GM19240 (cell line): ENCODE measurements around the gene ASXL1.
"Not testable (repeated sequence)": the region's sequence is repeated elsewhere in the genome, so short reads cannot be mapped to it uniquely, and the experiment has no call there.

Experiments
- DNase-seq: peaks from one replicate; pipeline ENCODE4 v3.0.0; 2011; ENCODE audit warnings: low spot score; ENCODE audit not compliant: insufficient read length

ASXL1 gene

GRCh38 chr20:32357869-32358631 lies at the start of gene ASXL1:
Gene ASXL1, plus strand, starts transcription at chr20:32358331. Its CDS starts 445 bp downstream, at chr20:32358776.
- DNase-seq, result peak; percentile 82

DNA sequence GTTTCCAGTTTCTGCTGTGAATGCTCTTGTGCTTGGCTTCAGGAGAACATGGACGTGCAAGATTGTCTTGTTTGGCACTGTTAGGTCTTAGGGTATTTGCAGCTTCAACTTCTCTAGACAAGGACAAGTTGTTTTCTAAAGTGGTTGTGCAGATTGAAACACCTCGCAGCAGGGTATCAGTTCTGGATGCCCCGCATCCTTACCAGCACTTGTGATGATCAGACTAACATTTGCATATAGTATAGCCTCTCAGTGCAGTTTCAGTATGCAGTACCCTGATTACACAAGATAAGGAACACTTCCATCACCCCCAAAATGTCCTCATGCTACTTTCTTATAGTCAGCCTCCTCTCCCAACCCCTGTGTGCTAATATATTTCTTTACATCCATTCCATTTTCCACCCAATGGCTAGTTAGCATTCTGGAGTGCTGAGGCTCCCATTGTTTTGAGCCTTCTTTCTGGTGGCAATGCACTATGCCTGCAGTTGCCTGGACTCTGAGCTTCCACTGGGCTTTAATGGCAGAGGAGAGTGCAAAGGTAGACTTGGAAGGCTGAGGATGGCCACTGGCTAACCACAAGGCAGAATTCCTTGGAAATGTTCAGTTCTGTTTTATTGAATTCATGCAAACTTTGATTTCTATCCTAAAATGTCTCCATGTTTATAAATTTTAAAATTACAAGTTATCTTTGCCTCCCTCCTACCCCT lies 45.3 kb upstream of the ASXL1 start:
- no peak for DNase-seq

DNA sequence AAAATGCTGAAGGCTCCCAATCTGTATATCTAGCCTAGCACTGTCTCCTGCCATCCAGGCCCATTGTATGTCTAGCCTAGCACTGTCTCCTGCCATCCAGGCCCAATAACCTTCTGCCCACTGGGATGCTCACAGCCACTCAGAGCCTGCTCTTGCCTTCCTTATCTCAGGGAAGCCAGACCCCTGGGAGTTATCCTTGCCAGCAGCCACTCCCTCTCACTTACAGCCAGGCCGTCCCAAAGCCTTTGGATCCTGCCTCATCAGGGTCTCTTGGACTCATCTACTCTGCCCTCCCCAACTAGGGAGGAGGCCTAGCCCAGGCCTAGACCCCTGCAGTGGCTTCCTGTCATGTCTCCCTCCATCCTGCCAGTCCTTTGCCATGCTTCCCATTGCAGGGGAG lies 43.4 kb upstream of the ASXL1 start:
- DNase-seq, result no peak

- no peak for DNase-seq
Observed at GRCh38 chr20:32315399-32315798, 42.7 kb upstream of the ASXL1 start.

GRCh38 chr20:32315891-32316290 lies 42.2 kb upstream of the ASXL1 start:
- DNase-seq, result no peak

GRCh38 chr20:32316667-32317066 lies 41.5 kb upstream of the ASXL1 start:
- no peak for DNase-seq

- DNase-seq, result no peak
Observed at GRCh38 chr20:32319100-32319499, 39.0 kb upstream of the ASXL1 start.

DNA sequence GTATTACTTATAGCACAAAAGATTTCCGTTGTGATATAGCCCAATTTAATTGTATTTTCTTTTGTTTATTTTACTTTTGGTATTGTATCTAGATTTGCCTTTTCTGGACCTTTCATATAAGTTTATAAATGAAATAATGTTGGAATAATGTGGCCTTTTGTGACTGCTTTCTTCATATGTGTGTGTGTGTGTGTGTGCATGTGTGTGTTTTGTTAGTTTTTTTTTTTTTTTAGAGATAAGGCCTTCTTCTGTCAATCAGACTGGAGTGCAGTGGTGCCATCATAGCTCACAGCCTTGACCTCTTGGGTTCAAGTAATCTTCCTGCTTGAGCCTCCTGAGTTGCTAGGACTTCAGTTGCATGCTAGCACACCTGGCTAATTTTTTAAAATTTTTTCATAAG lies 37.8 kb upstream of the ASXL1 start:
- no peak for DNase-seq

- no peak for DNase-seq
Observed at GRCh38 chr20:32321390-32321789, 36.7 kb upstream of the ASXL1 start.

DNA sequence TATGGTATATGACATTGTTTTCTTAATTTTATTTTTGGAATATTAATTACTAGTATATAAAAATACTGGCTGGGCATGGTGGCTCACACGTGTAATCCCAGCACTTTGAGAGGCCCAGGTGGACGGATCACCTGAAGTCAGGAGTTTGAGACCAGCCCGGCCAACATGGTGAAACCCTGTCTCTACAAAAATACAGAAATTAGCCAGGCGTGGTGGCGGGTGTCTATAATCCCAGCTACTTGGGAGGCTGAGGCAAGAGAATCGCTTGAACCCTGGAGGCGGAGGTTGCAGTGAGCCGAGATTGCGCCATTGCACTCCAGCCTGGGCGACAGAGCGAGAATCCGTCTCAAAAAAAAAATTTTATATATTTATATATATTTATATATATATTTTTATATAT lies 35.9 kb upstream of the ASXL1 start:
- DNase-seq, result not testable (repeated sequence)

DNA sequence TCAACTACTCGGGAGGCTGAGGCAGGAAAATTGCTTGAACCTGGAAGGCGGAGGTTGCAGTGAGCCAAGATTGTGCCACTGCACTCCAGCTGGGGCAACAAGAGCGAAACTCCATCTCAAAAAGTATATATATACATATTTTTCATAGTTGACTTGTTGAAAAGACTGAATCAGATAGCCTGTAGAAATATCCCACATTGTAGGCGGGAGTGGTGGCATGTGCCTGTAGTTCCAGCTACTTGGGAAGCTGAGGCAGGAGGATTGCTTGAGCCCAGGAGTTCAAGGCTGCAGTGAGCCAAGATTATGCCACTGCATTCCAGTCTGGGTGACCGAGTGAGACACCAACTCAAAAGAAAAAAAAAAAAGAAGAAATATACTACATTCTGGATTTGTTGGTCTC lies 34.4 kb upstream of the ASXL1 start:
- not testable (repeated sequence) for DNase-seq

DNA sequence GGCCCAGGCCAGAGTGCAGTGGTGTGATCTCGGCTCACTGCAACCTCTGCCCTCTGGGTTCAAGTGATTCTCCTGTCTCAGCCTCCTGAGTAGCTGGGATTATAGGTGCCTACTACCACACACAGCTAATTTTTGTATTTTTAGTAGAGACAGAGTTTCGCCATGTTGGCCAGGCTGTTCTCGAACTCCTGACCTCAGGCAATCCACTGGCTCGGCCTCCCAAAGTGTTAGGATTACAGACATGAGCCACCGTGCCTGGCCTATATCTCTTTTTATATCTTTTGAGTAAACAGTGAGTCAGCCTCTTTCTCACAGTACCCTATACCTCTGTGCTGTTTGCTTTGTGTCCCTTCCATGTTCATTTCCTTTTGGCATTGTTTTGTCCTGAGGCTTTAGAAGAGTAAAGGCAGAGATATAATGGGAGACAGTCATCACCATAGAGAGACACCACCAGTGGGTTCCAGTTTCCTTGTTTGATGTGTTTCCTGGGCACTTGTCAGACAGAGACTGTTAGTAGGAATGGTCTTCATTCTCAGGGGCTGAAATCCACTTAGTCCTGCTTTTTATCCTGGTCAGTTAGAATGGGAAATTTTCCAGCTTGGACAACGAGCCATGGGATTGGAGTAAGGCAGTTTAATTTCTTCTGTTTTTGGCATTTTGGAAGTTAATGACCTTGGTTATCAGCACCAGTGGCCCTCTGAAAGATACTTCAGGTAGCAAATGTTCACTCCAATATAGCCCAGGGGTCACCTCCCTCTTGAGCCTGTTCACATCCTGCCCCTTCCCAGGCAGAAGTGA lies 32.2 kb upstream of the ASXL1 start:
- DNase-seq, result no peak

- no peak for DNase-seq
Observed at GRCh38 chr20:32326504-32326845, 31.7 kb upstream of the ASXL1 start.

GRCh38 chr20:32327087-32327681 lies 30.9 kb upstream of the ASXL1 start:
- DNase-seq, result no peak

DNA sequence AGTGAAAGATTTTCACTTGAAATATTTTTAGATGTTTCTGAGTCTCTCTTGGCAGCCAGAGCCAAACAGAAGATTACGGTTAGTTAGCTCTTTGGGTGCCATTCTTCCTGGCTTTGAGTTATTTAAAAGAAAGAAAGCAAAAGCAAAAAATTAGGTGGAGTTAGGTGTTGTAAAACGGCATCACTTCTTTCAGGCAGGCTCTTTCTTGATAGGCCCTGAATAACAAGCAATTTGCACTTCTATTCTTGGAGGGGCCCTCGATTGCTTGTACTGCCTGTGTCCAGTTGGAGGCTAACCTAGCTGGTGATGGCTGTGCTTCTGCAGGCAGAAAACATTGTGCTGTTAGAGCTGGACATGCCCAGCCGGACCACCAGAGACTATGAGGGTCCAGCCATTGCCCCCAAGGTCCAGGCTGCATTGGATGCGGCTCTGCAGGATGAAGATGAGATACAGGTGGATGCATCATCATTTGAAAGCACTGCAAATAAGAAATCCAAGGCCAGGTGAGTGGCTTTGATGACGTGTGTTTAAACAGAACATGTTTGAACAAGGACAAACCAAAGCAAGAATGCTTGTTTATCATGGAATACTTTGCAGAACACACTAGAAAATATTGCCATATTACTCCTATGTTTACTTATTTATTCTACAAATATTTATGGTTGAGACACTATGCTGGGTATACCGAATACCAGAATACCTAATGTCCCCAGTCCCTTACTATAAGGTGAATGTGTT lies 28.1 kb upstream of the ASXL1 start:
- no peak for DNase-seq

- no peak for DNase-seq
Observed at GRCh38 chr20:32330555-32330897, 27.6 kb upstream of the ASXL1 start.

DNA sequence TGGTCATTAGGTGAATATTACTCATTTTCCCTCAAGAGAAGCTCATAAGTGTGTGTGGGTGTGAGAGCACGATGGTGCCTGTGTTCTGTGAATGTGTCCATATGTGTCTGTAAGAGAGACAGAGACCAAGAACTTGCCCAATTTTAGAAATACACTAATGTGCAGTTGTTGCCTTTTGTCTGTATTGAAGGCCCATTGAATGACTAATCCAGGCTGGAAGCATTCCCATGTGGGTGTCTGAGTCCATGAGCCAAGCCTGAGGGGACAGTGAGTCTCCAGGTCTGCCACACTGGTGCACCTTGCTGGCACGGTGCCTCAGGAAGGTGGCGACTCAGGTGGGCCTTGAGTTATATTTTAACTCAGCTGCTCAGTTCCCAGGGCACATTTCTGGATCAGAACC lies 25.5 kb upstream of the ASXL1 start:
- no peak for DNase-seq

GRCh38 chr20:32333181-32333987 lies 24.7 kb upstream of the ASXL1 start:
- no peak for DNase-seq

GRCh38 chr20:32333988-32334885 lies 23.9 kb upstream of the ASXL1 start:
- no peak for DNase-seq
